SK-MEL-5 (cell line): ENCODE measurements around the gene TBC1D26. TPM values are rescaled to one million over a fixed set of nuclear protein-coding genes. Genes with fewer than 3 reads are reported as not detected.
"Not testable (repeated sequence)": the region's sequence is repeated elsewhere in the genome, so short reads cannot be mapped to it uniquely, and the experiment has no call there.

Source experiments
- DNase-seq: peaks from one replicate; pipeline ENCODE4 v3.0.0-alpha.2; 2016; ENCODE audit warnings: low read depth, low spot score
- in situ Hi-C: cut with HindIII; loops from 2 replicates; pipeline ENCODE4 v1.10.0; 2016; ENCODE audit warnings: low sequenced_read_pairs, high pct_unique_total_duplicates, low pct_unique_long_range_greater_than_20kb
- small RNA-seq, 2 experiments: library from RNA; depleted of rRNA; stranded (forward); fragments of <200 nt; gene quantifications; one replicate each; pipeline ENCODE3, GENCODE V24; 2014
- total RNA-seq: library from RNA; depleted of rRNA; stranded (reverse); fragments of >200 nt; shearing (Covaris generic); gene quantifications from 2 replicates; pipeline ENCODE4 v1.2.3, GENCODE V29; 2014; rRNA removed

The TBC1D26 gene
- total RNA-seq, 1 experiment from 2014 or later = not detected

- DNase-seq, in situ Hi-C loops: not testable (repeated sequence)
Measured at GRCh38 chr17:15788365-15788764, 56.3 kb downstream of the TBC1D26 start.

Small RNA genes lying within 50 kb of the gene (small RNA-seq; reads per million reads assigned to genes)
- gene AC015922.1 (0 reads per million in 2 experiments), gene RNA5SP436 (0 to 0.29 reads per million in 2 experiments)

Other genes starting within 250 kb of the TBC1D26 start
- 5.7 and 9.0 TPM in 2 replicates for gene TVP23C, start 168.8 kb upstream of the TBC1D26 start, total RNA-seq
- 0.16 TPM in 1 of 2 replicates, not detected in the other for gene FBXW10B, start 112.6 kb upstream of the TBC1D26 start, total RNA-seq
- gene TRIM16, start 48.0 kb upstream of the TBC1D26 start, total RNA-seq = 22.1 and 29.8 TPM in 2 replicates
- gene ZNF286A, start 32.5 kb upstream of the TBC1D26 start, total RNA-seq = 18.1 and 21.6 TPM in 2 replicates
- 24.6 and 26.7 TPM in 2 replicates for gene ADORA2B, start 212.8 kb downstream of the TBC1D26 start, total RNA-seq